Measurements from ENCODE around the gene CC2D2B. TPM values are rescaled to one million over a fixed set of nuclear protein-coding genes. Genes with fewer than 3 reads are reported as not detected.
"Not testable (repeated sequence)": the region's sequence is repeated elsewhere in the genome, so short reads cannot be mapped to it uniquely, and the experiment has no call there.

The CC2D2B gene
- polyA plus RNA-seq, 1 experiment: not detected

DNA sequence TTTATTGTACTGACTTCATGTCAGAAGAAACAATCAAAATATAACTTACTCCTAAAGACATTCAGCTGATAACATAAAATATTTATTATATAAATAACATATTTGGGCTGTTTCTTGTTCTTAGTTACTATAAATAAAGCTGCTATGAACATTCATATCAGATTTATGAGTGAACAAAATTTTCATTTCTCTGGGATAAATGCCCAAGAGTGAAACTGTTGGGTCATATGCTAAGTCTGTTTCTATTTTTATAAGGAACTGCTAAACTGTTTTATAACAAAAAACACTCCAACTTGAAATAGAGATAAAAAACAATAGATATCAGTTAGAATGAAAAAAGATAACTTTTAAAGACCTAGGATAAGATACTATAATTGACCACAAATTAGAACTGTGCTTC lies 26.5 kb upstream of the CC2D2B start:
- DNase-seq (ENCODE audit: low read depth, low spot score): no peak
- Histone ChIP-seq H3K4me3 (ENCODE audit: low read depth, low read length) (no peak overlapping the region), H3K27me3 (ENCODE audit: control insufficient read depth, insufficient read depth, low read length) (no peaks in the 10 kb centered on the region), H3K9me3 (ENCODE audit: control insufficient read depth, insufficient read depth, low read length) (no peaks in the 10 kb centered on the region), H3K27ac (ENCODE audit: low read depth, low read length) (no peak overlapping the region)
- CTCF ChIA-PET: interaction anchor here (1.0 to 2.7 kb wide), 3 partner anchors 16 to 188 kb away, joined by 3 to 14 read pairs (median 7); partner anchors contain the start of genes CC2D2B and TCTN3
- TF ChIP-seq, protein P1, sequence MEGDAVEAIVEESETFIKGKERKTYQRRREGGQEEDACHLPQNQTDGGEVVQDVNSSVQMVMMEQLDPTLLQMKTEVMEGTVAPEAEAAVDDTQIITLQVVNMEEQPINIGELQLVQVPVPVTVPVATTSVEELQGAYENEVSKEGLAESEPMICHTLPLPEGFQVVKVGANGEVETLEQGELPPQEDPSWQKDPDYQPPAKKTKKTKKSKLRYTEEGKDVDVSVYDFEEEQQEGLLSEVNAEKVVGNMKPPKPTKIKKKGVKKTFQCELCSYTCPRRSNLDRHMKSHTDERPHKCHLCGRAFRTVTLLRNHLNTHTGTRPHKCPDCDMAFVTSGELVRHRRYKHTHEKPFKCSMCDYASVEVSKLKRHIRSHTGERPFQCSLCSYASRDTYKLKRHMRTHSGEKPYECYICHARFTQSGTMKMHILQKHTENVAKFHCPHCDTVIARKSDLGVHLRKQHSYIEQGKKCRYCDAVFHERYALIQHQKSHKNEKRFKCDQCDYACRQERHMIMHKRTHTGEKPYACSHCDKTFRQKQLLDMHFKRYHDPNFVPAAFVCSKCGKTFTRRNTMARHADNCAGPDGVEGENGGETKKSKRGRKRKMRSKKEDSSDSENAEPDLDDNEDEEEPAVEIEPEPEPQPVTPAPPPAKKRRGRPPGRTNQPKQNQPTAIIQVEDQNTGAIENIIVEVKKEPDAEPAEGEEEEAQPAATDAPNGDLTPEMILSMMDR (IDR thresholded peaks at IDR 0.05; ENCODE audit: low read depth, low read length): no peak
- POLR2A ChIA-PET: no interaction called here

DNA sequence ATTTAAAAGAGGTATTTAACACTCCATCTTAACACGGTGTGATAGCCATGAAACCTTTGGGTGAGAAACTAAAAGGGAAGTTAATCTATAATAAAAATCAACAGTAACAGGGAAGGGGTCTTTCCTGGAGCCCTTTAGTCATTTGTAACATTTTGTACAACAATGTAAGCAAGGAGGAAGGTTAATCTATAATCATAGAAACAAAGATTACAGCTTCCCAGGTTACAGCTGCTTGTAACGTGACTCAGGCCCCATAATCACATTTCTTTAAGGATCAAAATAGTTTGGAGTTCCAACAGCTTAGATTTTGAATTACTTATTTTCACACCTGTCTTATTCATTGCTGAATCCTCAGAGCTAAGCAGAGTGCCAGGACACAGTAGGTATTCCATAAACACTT lies 17.9 kb upstream of the CC2D2B start:
- CTCF ChIA-PET: interaction anchor here (1.3 to 2.7 kb wide), 3 partner anchors 25 to 196 kb away, joined by 5 to 19 read pairs (median 11); partner anchors contain the start of gene TCTN3
- POLR2A ChIA-PET: interaction anchor here (0.5 kb wide), 1 partner anchor 16 kb away, joined by 3 read pairs; no protein-coding TSS in a partner anchor
- TF ChIP-seq, protein P1 (IDR thresholded peaks at IDR 0.05; ENCODE audit: low read depth, low read length): no peak
- no peak for DNase-seq (ENCODE audit: low read depth, low spot score)
- Histone ChIP-seq H3K27me3 (ENCODE audit: control insufficient read depth, insufficient read depth, low read length) (no peaks in the 10 kb centered on the region), H3K27ac (ENCODE audit: low read depth, low read length) (no peak overlapping the region), H3K9me3 (ENCODE audit: control insufficient read depth, insufficient read depth, low read length) (no peaks in the 10 kb centered on the region), H3K4me3 (ENCODE audit: low read depth, low read length) (no peak overlapping the region)

DNA sequence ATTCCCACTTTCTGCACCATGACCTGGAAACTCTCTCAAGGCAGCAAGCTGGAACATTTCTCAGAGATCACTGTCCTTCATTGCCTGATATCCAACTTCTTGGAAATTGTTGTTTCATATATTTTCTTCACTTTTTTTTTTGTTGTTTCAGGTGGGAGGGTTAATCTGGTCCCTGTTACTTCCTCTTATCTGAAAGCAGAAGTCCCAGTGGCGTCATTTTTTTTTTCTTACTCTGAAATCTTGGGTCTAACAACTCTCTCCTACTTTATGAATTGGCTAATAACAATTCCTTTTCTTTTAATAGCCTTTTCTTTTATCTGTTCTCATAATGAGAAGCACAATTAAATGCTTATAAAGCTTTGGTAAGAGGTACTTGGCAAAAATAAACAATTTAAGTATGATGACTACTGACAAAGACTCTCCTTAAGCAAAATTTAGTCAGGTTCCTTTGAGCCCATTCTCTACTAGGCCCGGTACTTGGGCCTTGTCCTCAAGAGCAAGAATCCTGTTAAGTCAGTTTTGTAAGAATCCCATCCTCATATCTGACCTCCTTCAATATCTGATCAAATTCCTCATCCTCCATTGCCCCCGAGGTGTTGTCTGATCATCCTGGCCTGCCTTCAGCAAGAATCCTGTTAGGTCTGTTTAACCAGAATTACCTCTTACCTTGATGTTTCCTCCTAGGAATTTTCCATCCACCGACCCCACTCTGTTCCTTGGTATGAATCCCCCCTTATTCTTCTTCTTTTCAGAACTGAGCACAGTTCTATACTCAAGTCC lies 11.5 kb upstream of the CC2D2B start:
- Histone ChIP-seq H3K4me3 (ENCODE audit: low read depth, low read length) (no peak overlapping the region), H3K9me3 (ENCODE audit: control insufficient read depth, insufficient read depth, low read length) (no peaks in the 10 kb centered on the region), H3K27ac (ENCODE audit: low read depth, low read length) (no peak overlapping the region), H3K27me3 (ENCODE audit: control insufficient read depth, insufficient read depth, low read length) (no peaks in the 10 kb centered on the region)
- DNase-seq (ENCODE audit: low read depth, low spot score): no peak
- POLR2A ChIA-PET: interaction anchor here (0.8 kb wide), 1 partner anchor 11 kb away, joined by 3 read pairs; the partner anchor contains the start of gene CC2D2B
- TF ChIP-seq, protein P1 (IDR thresholded peaks at IDR 0.05; ENCODE audit: low read depth, low read length): no peak
- CTCF ChIA-PET: interaction anchor here (0.9 to 1.7 kb wide), 3 partner anchors 11 to 202 kb away, joined by 4 to 7 read pairs (median 5); partner anchors contain the start of genes CC2D2B and TCTN3

DNA sequence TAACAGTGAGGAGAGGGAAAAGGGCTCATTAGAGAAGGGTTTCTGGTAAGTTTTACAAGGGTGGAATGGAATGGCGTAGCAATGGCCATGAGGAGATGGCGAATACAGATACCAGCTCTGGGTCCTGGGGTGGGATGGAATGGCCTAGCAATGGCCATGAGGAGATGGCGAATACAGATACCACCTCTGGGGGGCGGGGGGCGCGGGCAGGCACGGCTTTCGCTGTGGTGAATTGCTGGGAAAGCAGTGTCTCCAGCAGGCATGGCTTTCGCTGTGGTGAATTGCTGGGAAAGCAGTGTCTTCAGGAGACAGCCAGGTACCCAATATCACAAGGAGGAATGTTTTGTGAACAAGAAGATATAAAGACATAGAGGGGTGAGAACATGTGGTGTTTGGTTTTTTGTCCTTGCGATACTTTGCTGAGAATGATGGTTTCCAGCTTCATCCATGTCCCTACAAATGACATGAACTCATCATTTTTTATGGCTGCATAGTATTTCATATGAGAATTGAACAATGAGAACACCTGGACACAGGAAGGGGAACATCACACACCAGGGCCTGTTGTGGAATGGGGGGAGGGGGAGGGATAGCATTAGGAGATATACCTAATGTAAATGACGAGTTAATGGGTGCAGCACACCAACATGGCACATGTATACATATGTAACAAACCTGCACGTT lies 1.7 kb upstream of the CC2D2B start:
- not testable (repeated sequence) for H3K9me3 ChIP-seq (ENCODE audit: control insufficient read depth, insufficient read depth, low read length); DNase-seq (ENCODE audit: low read depth, low spot score); H3K4me3 ChIP-seq (ENCODE audit: low read depth, low read length); H3K27me3 ChIP-seq (ENCODE audit: control insufficient read depth, insufficient read depth, low read length); H3K27ac ChIP-seq (ENCODE audit: low read depth, low read length)
- POLR2A ChIA-PET: interaction anchor here (0.7 kb wide), 1 partner anchor 16 kb away, joined by 3 read pairs; no protein-coding TSS in a partner anchor
- CTCF ChIA-PET: interaction anchor here (0.6 to 2.4 kb wide), 5 partner anchors 20 to 212 kb away, joined by 3 to 48 read pairs (median 4); partner anchors contain the start of gene TCTN3

DNA sequence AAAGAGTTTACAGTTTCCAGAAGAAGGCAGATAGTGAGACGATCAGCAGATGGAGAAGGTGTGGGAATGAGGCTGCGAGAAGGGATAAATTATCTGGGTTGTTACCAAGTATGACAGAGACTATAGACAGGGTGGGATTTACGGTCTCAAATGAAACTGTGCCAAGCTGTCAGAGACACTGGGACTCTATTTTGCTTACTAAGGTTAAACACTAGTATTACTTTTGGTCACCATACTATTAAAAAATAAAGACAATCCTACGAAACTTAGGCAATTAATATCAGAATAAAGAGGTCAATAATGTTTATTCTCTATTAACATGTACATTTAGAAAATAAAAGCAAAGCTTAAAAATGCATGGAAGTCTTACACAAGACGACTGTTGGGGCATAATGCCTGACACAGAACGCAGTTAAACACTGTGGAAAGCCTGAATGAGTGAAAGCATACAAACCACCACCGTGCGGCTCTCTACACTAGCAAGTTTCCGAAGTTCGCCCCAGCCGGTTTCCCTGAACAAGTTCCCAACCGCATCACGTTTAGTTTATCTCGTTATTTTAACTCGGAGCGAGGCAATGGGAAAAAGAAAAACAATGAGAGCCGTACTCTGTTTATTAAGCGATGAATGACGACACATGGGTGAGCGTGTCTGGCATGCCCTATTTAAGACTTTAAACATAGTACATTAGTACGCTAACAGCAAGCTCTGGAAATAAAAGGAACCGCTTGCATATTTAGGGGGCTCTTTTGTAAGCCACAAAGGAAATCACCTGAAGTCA lies 909 bp upstream of the CC2D2B start:
- ChIA-PET POLR2A (interaction anchor here (1.0 to 1.2 kb wide), 3 partner anchors 11 to 88 kb away, joined by 3 read pairs; no protein-coding TSS in a partner anchor), CTCF (interaction anchor here (0.6 to 2.4 kb wide), 8 partner anchors 21 to 213 kb away, joined by 3 to 48 read pairs (median 3); partner anchors contain the start of gene TCTN3)
- Histone ChIP-seq H3K4me3 (ENCODE audit: low read depth, low read length) (peak overlapping the region; percentile 82), H3K9me3 (ENCODE audit: control insufficient read depth, insufficient read depth, low read length) (no peaks in the 10 kb centered on the region), H3K27ac (ENCODE audit: low read depth, low read length) (no peak overlapping the region), H3K27me3 (ENCODE audit: control insufficient read depth, insufficient read depth, low read length) (peaks cover 3% of the 10 kb centered on the region)
- TF ChIP-seq, protein P1 (IDR thresholded peaks at IDR 0.05; ENCODE audit: low read depth, low read length): peak; percentile 35; the same call in 1 of the 2 replicates
- DNase-seq (ENCODE audit: low read depth, low spot score): peak; percentile 32

Data from AG04450 (cell line).